GM23338 (cell line): Measurements from ENCODE around the gene FPGS. TPM values are rescaled to one million over a fixed set of nuclear protein-coding genes. Genes with fewer than 3 reads are reported as not detected.

Experiments used
- ATAC-seq: fragments of 200-7000 bp; cut with Tn5 transposase; 3 replicates; pipeline ENCODE4 v1.9.1; 2020
- DNase-seq: peaks from one replicate; pipeline ENCODE4 v3.0.0-alpha.2; 2015; ENCODE audit warnings: low spot score
- H2AFZ ChIP-seq: fragments of 200-600 bp; sonication (generic); 2 replicates; pipeline ENCODE4 v1.8.0; 2016; ENCODE audit warnings: antibody characterized with exemption, mild to moderate bottlenecking, moderate library complexity
- H3F3A ChIP-seq: fragments of 200-600 bp; sonication (generic); replicated peaks from 2 replicates; pipeline ENCODE4 v1.8.0; 2017; ENCODE audit warnings: antibody characterized with exemption, mixed run types, low read depth
- H3K27ac ChIP-seq: fragments of 200-600 bp; sonication (generic); 2 replicates; pipeline ENCODE4 v1.6.1; 2016; ENCODE audit warnings: low read depth
- H3K27me3 ChIP-seq: fragments of 200-600 bp; sonication (generic); 2 replicates; pipeline ENCODE4 v1.8.0; 2016; ENCODE audit warnings: mild to moderate bottlenecking, mixed run types, moderate library complexity; ENCODE audit not compliant: insufficient read depth
- H3K36me3 ChIP-seq: fragments of 200-600 bp; sonication (generic); 2 replicates; pipeline ENCODE4 v1.8.0; 2016; ENCODE audit warnings: mild to moderate bottlenecking; ENCODE audit not compliant: insufficient read depth
- H3K4me1 ChIP-seq: fragments of 200-600 bp; sonication (generic); 2 replicates; pipeline ENCODE4 v1.8.0; 2016; ENCODE audit warnings: mild to moderate bottlenecking, moderate library complexity; ENCODE audit not compliant: insufficient read depth
- H3K4me2 ChIP-seq: fragments of 200-600 bp; sonication (generic); 2 replicates; pipeline ENCODE4 v1.7.1; 2017; ENCODE audit warnings: mixed run types
- H3K4me3 ChIP-seq: fragments of 200-600 bp; sonication (generic); 2 replicates; pipeline ENCODE4 v1.6.1; 2016; ENCODE audit warnings: mixed run types
- H3K79me2 ChIP-seq: fragments of 200-600 bp; sonication (generic); replicated peaks from 2 replicates; pipeline ENCODE4 v1.8.0; 2017; ENCODE audit warnings: mild to moderate bottlenecking; ENCODE audit not compliant: insufficient read depth
- H3K9me2 ChIP-seq: fragments of 200-600 bp; sonication (generic); 2 replicates; pipeline ENCODE4 v1.8.0; 2017; ENCODE audit not compliant: insufficient read depth
- H4K20me1 ChIP-seq: fragments of 200-600 bp; sonication (generic); replicated peaks from 2 replicates; pipeline ENCODE4 v1.8.0; 2017; ENCODE audit warnings: mild to moderate bottlenecking; ENCODE audit not compliant: insufficient read depth
- H3K27ac Mint-ChIP-seq: 2 replicates; pipeline ENCODE4 v1.8.0; 2020; ENCODE audit warnings: inconsistent platforms, mild to moderate bottlenecking, moderate library complexity, mixed read lengths
- H3K27me3 Mint-ChIP-seq: 3 replicates; pipeline ENCODE4 v1.8.0; 2022; ENCODE audit warnings: low read depth, mild to moderate bottlenecking, moderate library complexity, mixed read lengths, inconsistent platforms; ENCODE audit not compliant: insufficient read depth, poor library complexity
- H3K36me3 Mint-ChIP-seq: 3 replicates; pipeline ENCODE4 v1.8.0; 2021; ENCODE audit warnings: low read depth, mild to moderate bottlenecking, inconsistent platforms, moderate library complexity, mixed read lengths
- H3K4me1 Mint-ChIP-seq: 3 replicates; pipeline ENCODE4 v1.8.0; 2020; ENCODE audit warnings: mild to moderate bottlenecking, inconsistent platforms, mixed read lengths
- H3K4me3 Mint-ChIP-seq: 3 replicates; pipeline ENCODE4 v1.8.0; 2021; ENCODE audit warnings: moderate library complexity, mild to moderate bottlenecking, inconsistent platforms, mixed read lengths
- H3K9me3 Mint-ChIP-seq: 3 replicates; pipeline ENCODE4 v1.8.0; 2020; ENCODE audit warnings: moderate library complexity, mild to moderate bottlenecking, inconsistent platforms, mixed read lengths
- CREB1 ChIP-seq: fragments of 250-450 bp; sonication (Bioruptor Pico); IDR thresholded peaks from 2 replicates; pipeline ENCODE4 v1.5.0; 2020; ENCODE audit warnings: low read depth, mild to moderate bottlenecking, moderate library complexity
- ETS1 ChIP-seq: IDR thresholded peaks from 2 replicates; pipeline ENCODE4 v1.6.1; 2016; ENCODE audit warnings: antibody characterized with exemption
- EZH2 ChIP-seq: fragments of 200-600 bp; sonication (generic); IDR thresholded peaks from one replicate; pipeline ENCODE4 v1.8.0; 2017; ENCODE audit warnings: antibody characterized with exemption, mild to moderate bottlenecking, low read depth; ENCODE audit not compliant: unreplicated experiment
- JUNB ChIP-seq: IDR thresholded peaks from one replicate; pipeline ENCODE4 v1.6.1; 2016; ENCODE audit warnings: antibody characterized with exemption; ENCODE audit not compliant: unreplicated experiment
- NANOG ChIP-seq: IDR thresholded peaks from 2 replicates; pipeline ENCODE4 v1.6.1; 2016; ENCODE audit warnings: antibody characterized with exemption, borderline replicate concordance
- POLR2AphosphoS5 ChIP-seq: IDR thresholded peaks from 2 replicates; pipeline ENCODE4 v1.6.1; 2016; ENCODE audit warnings: antibody characterized with exemption, low read depth
- REST ChIP-seq: IDR thresholded peaks from one replicate; pipeline ENCODE4 v1.6.1; 2018; ENCODE audit warnings: antibody characterized with exemption; ENCODE audit not compliant: unreplicated experiment
- STAT1 ChIP-seq: IDR thresholded peaks from one replicate; pipeline ENCODE4 v1.6.1; 2016; ENCODE audit warnings: antibody characterized with exemption; ENCODE audit not compliant: unreplicated experiment
- ZNF114 ChIP-seq: fragments of 250-450 bp; sonication (Bioruptor Pico); IDR thresholded peaks from 2 replicates; pipeline ENCODE4 v1.5.0; 2020; ENCODE audit warnings: mild to moderate bottlenecking, moderate library complexity
- ZNF331 ChIP-seq: fragments of 250-450 bp; sonication (Bioruptor Pico); IDR thresholded peaks from 2 replicates; pipeline ENCODE4 v1.5.0; 2020; ENCODE audit warnings: low read depth, mild to moderate bottlenecking, moderate library complexity
- ZNF462 ChIP-seq: fragments of 250-450 bp; sonication (Bioruptor Pico); IDR thresholded peaks from 2 replicates; pipeline ENCODE4 v1.5.0; 2020; ENCODE audit warnings: mild to moderate bottlenecking, moderate library complexity
- polyA plus RNA-seq: library from polyadenylated mRNA; unstranded; fragments of >200 nt; fragmentation: Nextera tagmentation; extraction: Ambion mirVana; gene quantifications from 2 replicates; pipeline ENCODE4 v1.2.1, GENCODE V29; 2016
- total RNA-seq: library from RNA; depleted of rRNA; stranded (reverse); fragments of >200 nt; shearing (Covaris generic); gene quantifications from 2 replicates; pipeline ENCODE4 v1.2.3, GENCODE V29; 2014

FPGS gene
- total and polyA plus RNA-seq, 2 experiments from 2014 or later = 40.7 to 87.2 TPM

GRCh38 chr9:127817881-127818434 lies 15.3 kb downstream of the FPGS start:
- Mint-ChIP-seq H3K27ac (no peak overlapping the region), H3K4me1 (no peaks in the 10 kb centered on the region), H3K36me3 (peaks cover 20% of the 10 kb centered on the region), H3K9me3 (no peaks in the 10 kb centered on the region), H3K4me3 (no peak overlapping the region; the same call in 2 of the 3 replicates), H3K27me3 (peaks cover 19% of the 10 kb centered on the region)
- H3K9me2 ChIP-seq = no peaks in the 10 kb centered on the region
- H2AFZ ChIP-seq = no peak overlapping the region
- no peaks in the 10 kb centered on the region; the same call in 1 of the 2 replicates for H4K20me1 ChIP-seq
- no peaks in the 10 kb centered on the region for H3K36me3 ChIP-seq
- DNase-seq = no peak
- H3K4me1 ChIP-seq = no peaks in the 10 kb centered on the region
- ATAC-seq = no peak
- no peak overlapping the region for H3K4me3 ChIP-seq
- no peaks in the 10 kb centered on the region for H3K27me3 ChIP-seq
- no peak overlapping the region for H3K4me2 ChIP-seq
- no peaks in the 10 kb centered on the region for H3F3A ChIP-seq
- TF ChIP-seq NANOG = no peak
- TF ChIP-seq ZNF114 (CRISPR knock-in tag) = no peak
- TF ChIP-seq ZNF331 (CRISPR knock-in tag) = no peak
- TF ChIP-seq STAT1 = no peak
- no peak for TF ChIP-seq JUNB
- no peak; the same call in 1 of the 2 replicates for TF ChIP-seq POLR2AphosphoS5
- TF ChIP-seq ETS1 = no peak
- TF ChIP-seq CREB1 (CRISPR knock-in tag) = no peak
- TF ChIP-seq EZH2 = no peak
- no peak for TF ChIP-seq ZNF462 (CRISPR knock-in tag)
- TF ChIP-seq REST = no peak
- no peaks in the 10 kb centered on the region for H3K79me2 ChIP-seq
- H3K27ac ChIP-seq = no peak overlapping the region
